Occipital lobe (tissue), 2 donors: ENCODE data around the gene PKD1L1. TPM values are rescaled to one million over a fixed set of nuclear protein-coding genes. Genes with fewer than 3 reads are reported as not detected.
"Not testable (repeated sequence)": the region's sequence is repeated elsewhere in the genome, so short reads cannot be mapped to it uniquely, and the experiment has no call there.

ENCODE experiments used
- DNase-seq: peaks from one replicate; lab custom pipeline; 2025; lab: John Stamatoyannopoulos, UW
- total RNA-seq: library from RNA; depleted of rRNA; stranded (reverse); fragments of >200 nt; gene quantifications from one replicate; pipeline ENCODE4 v1.2.3, GENCODE V29; 2014

Gene PKD1L1, protein sequence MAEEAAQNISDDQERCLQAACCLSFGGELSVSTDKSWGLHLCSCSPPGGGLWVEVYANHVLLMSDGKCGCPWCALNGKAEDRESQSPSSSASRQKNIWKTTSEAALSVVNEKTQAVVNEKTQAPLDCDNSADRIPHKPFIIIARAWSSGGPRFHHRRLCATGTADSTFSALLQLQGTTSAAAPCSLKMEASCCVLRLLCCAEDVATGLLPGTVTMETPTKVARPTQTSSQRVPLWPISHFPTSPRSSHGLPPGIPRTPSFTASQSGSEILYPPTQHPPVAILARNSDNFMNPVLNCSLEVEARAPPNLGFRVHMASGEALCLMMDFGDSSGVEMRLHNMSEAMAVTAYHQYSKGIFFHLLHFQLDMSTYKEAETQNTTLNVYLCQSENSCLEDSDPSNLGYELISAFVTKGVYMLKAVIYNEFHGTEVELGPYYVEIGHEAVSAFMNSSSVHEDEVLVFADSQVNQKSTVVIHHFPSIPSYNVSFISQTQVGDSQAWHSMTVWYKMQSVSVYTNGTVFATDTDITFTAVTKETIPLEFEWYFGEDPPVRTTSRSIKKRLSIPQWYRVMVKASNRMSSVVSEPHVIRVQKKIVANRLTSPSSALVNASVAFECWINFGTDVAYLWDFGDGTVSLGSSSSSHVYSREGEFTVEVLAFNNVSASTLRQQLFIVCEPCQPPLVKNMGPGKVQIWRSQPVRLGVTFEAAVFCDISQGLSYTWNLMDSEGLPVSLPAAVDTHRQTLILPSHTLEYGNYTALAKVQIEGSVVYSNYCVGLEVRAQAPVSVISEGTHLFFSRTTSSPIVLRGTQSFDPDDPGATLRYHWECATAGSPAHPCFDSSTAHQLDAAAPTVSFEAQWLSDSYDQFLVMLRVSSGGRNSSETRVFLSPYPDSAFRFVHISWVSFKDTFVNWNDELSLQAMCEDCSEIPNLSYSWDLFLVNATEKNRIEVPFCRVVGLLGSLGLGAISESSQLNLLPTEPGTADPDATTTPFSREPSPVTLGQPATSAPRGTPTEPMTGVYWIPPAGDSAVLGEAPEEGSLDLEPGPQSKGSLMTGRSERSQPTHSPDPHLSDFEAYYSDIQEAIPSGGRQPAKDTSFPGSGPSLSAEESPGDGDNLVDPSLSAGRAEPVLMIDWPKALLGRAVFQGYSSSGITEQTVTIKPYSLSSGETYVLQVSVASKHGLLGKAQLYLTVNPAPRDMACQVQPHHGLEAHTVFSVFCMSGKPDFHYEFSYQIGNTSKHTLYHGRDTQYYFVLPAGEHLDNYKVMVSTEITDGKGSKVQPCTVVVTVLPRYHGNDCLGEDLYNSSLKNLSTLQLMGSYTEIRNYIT (N-terminal part only)
- total RNA-seq = 0.62 TPM

- no peak for DNase-seq
Measured at GRCh38 chr7:47948141-47948790, at the start of gene PKD1L1. Gene PKD1L1, minus strand, starts transcription at chr7:47948466. Its CDS starts 26 bp downstream, at chr7:47948440.

GRCh38 chr7:47992446-47992845 is 44.2 kb upstream of the PKD1L1 start:
- DNase-seq = no peak

GRCh38 chr7:47991741-47992311 is 43.6 kb upstream of the PKD1L1 start:
- DNase-seq = peak; percentile 28

DNA sequence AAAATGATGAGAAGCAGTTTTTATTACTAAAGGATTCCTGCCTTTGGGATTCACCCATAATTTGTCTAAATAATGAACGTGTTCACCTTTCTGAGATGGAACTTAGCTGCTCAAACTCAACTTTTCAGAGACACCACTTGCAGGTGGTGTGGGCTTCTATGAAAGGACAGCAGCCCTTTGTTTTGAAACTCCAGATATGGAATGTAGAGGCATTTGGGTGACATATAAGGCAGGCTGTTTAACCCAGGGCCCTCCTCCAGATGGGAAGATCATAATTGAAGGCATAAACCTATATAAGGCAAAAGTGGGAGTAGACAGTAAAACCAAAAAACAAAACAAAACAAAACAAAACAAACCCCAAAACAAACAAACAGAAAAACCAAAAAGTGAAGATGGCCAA is 43.0 kb upstream of the PKD1L1 start:
- DNase-seq = no peak

DNA sequence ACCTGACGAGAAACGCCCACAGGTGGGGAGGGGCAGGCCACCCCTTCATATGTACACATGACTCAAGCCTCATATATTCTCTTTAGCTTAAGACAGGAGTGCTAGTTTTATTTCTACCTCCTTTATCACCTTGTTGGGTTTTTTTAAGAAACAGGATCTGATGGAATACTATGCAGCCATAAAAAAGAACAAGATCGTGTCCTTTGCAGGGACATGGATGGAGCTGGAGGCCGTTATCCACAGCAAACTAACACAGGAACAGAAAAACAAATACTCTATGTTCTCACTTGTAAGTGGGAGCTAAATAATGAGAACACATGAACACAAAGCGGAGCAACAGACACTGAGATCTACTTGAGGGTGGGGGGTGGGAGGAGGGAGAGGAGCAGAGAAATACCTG is 42.3 kb upstream of the PKD1L1 start:
- DNase-seq = no peak

- not testable (repeated sequence) for DNase-seq
Measured at GRCh38 chr7:47989607-47990400, 41.5 kb upstream of the PKD1L1 start.

DNA sequence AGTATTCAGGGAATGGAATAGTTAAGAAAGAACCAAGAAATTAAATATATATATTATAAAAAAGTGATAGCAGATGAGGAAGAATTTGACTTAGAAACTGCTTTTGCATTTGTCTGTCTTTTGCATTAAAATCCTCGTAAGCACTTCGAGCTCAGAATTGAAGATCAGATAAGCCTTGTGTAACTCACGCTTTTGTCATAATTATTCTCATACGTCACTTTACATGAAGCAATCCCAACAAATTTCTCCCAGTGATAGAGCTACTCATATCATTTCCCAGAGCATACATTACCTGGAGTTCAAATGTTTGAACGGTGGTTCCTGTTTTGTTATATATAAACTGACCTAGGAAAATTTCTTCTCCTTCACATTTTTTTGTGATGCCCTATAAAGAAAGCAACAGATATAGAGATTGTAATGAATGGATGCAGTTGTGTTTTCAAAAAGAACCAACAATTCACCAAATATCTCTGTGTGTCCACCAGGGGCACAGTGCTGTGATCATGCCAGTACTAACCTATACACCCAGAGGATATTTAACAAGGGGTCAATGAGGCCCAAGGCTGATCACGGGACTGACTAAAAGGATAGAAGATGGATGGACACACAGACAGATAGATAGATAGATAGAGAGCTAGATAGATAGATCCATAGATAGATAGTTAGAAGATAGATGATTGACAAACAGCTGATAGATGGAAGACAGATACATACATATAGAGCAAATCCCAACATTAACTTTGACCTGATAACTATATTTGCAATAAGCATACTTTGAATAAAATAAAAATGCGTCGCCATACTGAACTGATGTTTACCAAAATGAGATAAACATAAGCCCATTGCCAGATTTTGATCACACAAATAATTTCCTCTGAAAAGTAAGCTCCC is 40.5 kb upstream of the PKD1L1 start:
- DNase-seq = no peak

- no peak for DNase-seq
Measured at GRCh38 chr7:47982610-47983009, 34.3 kb upstream of the PKD1L1 start.

GRCh38 chr7:47980648-47981047 is 32.4 kb upstream of the PKD1L1 start:
- DNase-seq = not testable (repeated sequence)

DNA sequence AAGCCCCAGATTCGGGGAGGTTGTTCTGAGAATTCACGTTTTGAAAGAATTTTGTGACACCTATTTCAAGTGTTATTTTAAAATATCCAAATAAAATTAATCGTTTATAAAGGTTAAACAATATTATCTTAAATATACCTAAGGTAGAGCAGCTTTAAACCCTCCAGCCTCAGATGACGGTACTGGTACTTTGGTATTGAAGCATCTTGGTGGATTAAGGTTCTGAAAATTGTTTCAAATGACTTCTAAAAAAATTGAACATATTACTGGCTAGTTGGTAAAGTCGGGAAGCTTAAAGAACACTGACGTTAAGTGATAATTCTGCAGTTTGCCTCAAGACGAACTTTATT is 31.5 kb upstream of the PKD1L1 start:
- no peak for DNase-seq

- peak; percentile 87 for DNase-seq
Measured at GRCh38 chr7:47979145-47979831, 31.0 kb upstream of the PKD1L1 start, which contains the start of gene HUS1. Gene HUS1, minus strand, starts transcription at chr7:47979615. Its CDS starts 96 bp downstream, at chr7:47979519.

DNA sequence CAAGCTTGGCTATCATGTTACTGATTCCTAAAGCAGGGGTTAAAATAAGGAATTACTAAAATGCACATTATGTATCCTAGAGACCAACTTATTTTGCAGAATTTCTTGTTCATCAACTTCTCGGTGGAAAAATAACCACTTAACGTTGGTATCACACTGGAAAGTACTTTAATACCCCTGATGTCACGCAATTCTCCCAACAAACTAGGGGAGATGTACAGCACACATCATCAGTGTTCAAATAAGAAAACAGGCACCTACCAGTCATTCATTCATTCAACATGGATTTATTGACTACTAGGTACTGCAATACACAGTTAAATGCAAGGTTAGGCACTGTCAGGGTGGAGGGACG is 30.5 kb upstream of the PKD1L1 start:
- no peak for DNase-seq

GRCh38 chr7:47973739-47974138 is 25.5 kb upstream of the PKD1L1 start:
- DNase-seq = no peak

DNA sequence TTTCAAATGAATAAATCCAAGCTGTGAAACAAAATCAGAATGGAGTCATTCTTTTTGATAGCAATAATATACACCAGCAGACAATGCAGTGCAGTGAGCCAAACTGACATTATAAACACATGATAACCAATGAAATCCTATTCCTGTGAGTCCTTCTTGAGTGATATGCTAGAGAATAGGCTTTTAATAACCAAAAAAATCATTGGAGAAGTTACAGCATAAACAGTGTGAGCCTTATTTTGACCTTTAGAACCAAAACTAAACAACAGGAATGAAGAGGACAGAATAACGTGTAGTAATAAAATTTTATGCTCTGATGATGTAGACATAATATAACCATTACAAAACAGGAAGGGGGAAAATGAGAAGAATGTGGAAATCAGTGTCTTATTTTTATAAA is 22.5 kb upstream of the PKD1L1 start:
- DNase-seq = no peak

DNA sequence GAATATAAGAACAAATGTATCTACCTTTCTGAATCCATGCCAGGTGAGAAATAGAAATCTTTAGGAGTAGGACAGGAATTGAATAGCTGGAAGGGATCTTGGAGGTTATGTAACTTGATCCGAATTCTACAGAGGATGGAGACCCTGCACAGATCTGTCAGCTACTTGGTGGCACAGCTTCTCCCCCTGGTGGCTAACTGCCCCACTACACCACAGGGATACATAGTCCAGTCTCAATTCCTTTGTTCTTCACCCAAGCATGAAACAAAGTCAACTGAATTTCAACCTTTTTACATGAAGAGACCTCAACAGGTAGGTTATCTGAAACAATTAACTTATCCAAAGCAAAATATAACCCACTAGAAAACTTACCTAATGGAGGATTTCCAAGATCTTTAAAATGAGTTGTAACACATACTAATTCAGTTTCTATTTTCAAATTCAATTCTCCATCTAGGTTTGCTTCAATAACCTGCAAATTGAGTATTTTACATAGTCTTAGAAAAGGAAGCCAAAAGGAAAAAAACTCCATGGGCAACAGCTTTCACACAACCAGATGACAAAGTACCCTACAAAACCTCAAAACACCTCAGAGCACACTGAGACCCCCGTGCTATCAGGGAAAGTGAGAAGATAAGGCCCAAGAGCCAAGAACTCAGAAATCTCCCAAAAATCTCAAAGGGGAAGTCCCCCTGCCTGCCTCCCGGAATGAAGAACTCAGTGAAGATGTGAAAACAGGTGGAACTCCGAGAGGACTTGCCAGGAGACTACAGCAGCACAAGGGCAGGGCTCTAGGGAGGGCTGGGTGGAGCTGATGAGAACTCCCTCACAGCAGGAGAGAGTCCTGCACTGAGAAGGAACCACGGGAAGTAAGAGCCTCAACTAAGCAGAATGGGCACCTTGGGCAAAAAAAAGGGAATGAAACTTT is 20.8 kb upstream of the PKD1L1 start:
- no peak for DNase-seq

- no peak for DNase-seq
Measured at GRCh38 chr7:47967708-47968107, 19.4 kb upstream of the PKD1L1 start.

- no peak for DNase-seq
Measured at GRCh38 chr7:47967123-47967522, 18.9 kb upstream of the PKD1L1 start.
